DMS79 treated with DMSO at 0.1 percent for 48 hours (cell line): ENCODE data around the gene SLC2A11.
"Not testable (repeated sequence)": the region's sequence is repeated elsewhere in the genome, so short reads cannot be mapped to it uniquely, and the experiment has no call there.

Source experiments
- DNase-seq: peaks from one replicate; lab custom pipeline; 2025; lab: John Stamatoyannopoulos, UW

SLC2A11 gene

GRCh38 chr22:23847310-23847920 lies 10.3 kb upstream of the SLC2A11 start:
- DNase-seq, result no peak

GRCh38 chr22:23847991-23848864 lies 9.4 kb upstream of the SLC2A11 start:
- no peak for DNase-seq

GRCh38 chr22:23849009-23850006 lies 8.4 kb upstream of the SLC2A11 start:
- peak; percentile 28 for DNase-seq

- no peak for DNase-seq
These were observed 7.5 kb upstream of the SLC2A11 start for GRCh38 chr22:23850136-23850611.

DNA sequence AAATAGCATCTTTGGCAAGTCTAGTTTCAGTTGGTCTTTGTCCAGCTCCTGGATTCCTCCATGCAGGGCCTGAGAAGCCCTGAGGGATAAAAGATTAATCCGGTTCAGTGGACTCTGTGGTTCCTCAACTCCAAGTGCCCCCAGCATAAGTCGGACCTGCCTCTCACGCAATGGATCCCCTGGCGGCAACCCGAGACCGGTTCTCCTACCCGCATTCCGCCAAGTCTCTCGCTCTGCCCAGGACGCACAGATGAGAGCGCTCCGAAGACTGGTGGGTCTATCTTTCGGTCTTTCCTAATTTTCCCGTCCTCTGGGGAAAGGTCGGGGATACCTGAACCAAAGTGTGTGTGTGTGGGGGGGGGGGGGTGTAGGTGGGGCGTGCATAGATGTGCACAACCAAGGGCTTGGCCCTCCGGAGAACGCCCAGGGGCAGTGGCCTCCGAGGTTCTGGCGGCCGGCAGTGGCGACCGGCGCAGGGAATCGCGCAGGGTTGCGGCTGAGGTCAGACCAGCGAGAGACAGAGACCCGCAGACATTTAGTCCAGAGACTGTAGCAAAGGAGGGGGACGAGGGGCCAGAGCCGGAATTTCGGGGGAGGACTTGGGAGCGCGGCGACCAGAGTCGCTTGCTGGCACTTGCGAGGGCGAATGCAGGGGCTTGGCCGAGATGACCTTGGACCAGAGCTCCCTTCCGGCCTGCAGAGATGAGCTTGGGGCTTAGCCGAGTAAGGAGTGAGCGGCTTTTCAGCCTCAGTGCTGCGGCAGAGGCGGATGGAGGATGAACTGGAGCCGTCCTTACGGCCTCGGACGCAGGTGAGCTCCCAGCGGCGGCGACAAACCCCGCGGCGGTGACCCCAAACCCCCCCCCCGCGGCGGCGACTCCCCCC lies 712 bp upstream of the SLC2A11 start:
- DNase-seq, result peak; percentile 30

GRCh38 chr22:23858484-23858815 lies 775 bp downstream of the SLC2A11 start:
- DNase-seq, result no peak

DNA sequence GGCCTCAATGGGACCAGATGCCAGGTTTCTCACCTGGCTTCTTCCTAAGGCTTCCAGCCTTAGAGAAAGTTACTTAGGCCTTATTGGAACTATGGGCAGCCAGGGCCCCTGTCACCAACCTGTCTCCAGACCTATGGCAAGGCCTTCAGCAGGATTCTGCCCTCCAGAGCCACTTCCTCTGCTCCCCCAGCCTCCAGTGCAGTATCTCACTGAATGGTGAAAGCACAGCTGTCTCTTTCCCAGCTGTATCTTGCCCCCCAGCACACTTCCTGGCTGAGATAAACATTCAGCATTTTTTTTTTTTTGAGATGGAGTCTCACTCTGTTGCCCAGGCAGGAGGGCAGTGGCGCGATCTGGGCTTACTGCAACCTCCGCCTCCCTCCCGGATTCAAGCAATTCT lies 1.5 kb downstream of the SLC2A11 start:
- no peak for DNase-seq

- DNase-seq, result not testable (repeated sequence)
These were observed 2.5 kb downstream of the SLC2A11 start for GRCh38 chr22:23860187-23860586.

DNA sequence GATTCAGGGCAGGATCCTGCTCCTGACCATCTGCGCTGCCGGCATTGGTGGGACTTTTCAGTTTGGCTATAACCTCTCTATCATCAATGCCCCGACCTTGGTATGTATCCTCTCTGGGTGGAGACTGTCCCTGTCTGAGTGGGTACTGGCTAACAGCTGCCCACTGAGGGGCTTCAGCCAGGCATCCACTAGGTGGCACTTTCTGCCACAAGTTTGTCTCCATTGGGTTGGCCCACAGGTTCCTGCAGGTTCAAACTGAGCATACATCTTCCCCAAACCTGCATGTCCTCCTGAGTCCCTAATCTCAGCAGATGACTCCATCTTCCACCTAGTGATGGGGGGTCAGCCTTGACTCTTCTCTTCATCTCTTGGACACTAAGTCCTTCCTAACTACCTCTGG lies 4.4 kb downstream of the SLC2A11 start:
- peak; percentile 39 for DNase-seq

DNA sequence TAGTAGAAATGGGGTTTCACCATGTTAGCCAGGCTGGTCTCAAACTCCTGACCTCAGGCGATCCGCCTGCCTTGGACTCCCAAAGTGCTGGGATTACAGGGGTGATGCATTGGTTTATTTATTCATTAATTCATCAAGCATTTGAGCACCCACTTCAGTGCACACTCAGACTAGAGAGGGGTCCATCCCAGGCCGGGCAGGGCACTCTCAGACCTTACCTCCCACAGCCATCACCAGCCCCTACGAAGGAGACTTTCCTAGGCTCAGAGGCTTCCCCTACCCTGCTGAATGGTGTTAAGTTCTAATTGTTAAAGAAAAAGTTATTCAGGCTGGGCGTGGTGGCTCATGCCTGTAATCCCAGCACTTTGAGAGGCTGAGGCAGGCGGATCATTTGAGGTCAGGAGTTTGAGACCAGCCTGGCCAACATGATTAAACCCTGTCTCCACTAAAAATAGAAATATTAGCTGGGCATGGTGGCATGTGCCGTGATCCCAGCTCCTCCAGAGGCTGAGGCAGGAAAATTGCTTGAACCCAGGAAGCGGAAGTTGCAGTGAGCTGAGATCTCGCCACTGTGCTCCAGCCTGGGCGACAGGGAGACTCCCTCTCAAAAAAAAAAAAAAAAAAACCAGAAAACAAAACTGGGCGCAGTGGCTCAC lies 7.0 kb downstream of the SLC2A11 start:
- not testable (repeated sequence) for DNase-seq

DNA sequence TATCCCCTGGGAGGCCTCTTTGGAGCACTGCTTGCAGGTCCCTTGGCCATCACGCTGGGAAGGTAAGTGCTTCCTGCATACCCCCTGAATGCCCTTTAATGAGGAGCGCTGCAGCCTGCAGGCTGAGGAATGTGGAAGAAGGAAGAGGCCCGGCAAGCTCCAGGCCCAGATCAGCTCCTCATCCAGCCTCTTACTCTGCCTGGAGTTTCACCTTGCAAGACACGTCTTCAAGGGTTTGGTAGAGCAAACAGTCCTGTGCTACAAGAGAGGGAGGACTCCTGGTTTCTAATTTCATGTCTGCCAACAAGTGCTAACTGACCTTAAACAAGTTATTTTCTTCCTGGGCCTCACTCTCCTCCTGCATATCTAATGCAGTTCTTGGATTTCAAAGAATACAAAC lies 10.9 kb downstream of the SLC2A11 start:
- DNase-seq, result no peak

DNA sequence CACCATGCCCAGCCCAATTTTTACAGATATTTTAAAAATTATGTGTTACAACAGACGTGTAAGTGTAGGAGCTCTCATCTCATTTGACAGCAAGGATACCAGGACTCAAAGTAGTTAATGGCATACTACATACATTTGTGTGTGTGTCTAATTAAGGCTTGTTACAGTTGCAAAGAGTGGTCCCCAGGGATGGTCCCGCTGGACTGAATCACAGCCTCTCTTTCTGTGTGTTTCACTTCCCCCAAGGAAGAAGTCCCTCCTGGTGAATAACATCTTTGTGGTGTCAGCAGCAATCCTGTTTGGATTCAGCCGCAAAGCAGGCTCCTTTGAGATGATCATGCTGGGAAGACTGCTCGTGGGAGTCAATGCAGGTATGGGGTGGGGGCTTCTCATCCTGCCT lies 17.2 kb downstream of the SLC2A11 start:
- DNase-seq, result no peak

DNA sequence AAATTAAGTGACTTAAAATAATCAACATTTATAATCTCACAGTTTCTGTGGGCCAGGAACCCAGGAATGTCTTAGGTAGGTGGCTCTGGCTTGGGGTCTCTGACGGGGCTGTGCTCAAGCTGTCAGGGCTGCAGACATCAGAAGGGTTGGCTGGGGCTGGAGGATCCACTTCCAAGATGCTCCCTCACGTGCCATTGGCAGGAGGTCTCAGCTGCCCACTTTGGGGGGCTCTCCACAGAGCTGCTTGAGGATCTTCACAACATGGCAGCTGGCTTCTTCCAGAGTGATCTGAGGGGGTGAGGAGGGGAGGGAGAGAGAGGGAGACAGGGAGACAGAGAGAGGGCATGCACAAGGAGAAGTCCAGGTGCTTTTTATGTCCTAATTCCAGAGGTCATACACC lies 18.1 kb downstream of the SLC2A11 start:
- no peak for DNase-seq

DNA sequence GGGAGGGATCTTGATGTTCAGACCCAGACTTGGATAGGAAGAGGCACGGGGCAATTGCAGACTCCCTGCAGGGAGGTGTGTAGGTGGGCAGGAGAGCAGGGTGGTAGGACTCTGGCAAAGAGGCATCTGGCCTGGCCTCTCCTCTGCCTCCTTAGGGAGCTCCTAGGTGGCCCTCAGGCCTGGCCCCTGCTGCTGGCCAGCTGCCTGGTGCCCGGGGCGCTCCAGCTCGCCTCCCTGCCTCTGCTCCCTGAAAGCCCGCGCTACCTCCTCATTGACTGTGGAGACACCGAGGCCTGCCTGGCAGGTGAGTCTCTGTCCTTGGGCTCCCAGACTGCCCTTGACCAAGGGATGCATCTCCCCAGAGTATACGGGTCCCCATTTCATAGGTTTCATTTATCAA lies 19.9 kb downstream of the SLC2A11 start:
- DNase-seq, result no peak

DNA sequence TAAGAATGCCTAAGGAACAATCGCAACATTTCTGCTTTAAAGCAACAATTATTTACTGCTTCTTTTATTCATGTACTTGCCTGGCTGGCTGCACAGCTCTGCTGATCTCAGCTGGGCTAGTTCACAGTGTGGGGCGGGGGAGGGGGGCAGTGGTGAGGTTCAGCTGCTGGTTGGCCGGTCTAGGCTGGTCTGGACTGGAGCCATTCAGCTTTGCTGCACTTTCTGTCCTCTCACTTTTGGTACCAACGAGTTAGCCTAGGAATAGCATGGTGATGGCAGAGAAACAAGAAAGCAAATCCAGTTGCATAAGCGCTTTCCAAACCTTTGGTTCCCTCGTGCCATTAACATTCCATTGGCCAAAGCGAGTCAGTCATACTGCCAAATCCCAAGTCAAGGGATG lies 20.5 kb downstream of the SLC2A11 start:
- no peak for DNase-seq

- no peak for DNase-seq
These were observed 24.7 kb downstream of the SLC2A11 start for GRCh38 chr22:23882370-23882769.

DNA sequence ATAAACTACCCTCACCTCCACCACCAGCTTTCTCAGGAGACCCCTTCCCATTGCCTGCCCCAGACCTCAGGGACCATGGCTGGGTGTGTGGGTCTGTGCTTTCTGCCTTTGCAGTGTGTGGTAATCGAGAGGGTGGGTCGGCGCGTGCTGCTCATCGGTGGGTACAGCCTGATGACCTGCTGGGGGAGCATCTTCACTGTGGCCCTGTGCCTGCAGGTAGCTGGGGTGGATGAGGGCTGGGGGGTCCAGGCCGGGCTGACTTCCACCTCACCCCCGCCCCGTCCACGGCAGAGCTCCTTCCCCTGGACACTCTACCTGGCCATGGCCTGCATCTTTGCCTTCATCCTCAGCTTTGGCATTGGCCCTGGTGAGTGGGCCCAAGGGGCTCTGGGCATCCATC lies 26.0 kb downstream of the SLC2A11 start:
- no peak for DNase-seq

DNA sequence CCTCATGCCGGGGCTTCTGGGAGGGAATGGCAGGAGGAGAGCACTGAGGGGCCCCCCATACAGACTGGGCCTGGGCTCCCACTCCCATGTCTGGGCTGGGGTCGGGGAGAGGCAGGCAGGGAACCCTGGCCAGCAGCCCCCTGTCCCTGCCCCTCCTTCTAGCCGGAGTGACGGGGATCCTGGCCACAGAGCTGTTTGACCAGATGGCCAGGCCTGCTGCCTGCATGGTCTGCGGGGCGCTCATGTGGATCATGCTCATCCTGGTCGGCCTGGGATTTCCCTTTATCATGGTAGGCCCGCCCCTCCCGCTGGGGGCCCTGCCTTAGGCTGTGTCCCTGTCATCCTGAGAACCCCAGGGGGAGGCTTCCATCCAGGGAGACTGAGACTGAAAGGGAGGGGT lies 26.5 kb downstream of the SLC2A11 start:
- DNase-seq, result no peak

- no peak for DNase-seq
These were observed 31.1 kb downstream of the SLC2A11 start for GRCh38 chr22:23888615-23889401.

DNA sequence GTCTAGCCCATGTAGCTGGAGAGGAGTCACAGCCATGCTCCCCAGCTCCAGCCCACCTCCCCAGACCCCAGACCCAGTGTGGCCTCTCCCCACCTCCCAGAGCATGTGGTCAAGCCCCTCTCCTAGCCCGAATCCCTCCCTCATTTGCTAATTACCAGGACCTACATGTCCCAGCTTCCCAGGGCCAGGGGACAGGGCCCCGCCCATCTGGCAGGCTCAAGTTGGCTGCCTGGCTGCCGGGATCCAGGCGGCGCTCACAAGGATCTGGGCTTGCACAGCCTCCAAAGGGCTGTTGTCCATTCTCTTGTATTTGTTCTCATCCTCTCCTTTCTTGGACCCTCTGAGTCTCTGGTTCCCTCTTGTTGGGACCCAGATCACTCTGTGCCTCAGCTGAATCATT lies 31.9 kb downstream of the SLC2A11 start:
- DNase-seq, result no peak
